ENCODE data around the gene KIF1B.

KIF1B gene

GRCh38 chr1:10378081-10378841 is 167.9 kb downstream of the KIF1B start:
- no peaks in the 10 kb centered on the region for H3K9me2 ChIP-seq (replicated peaks; ENCODE audit: insufficient read depth, low read length)
- DNase-seq: no peak
- no peak overlapping the region for H3K4me2 ChIP-seq (ENCODE audit: low read depth, low read length)
- H3K27ac ChIP-seq (ENCODE audit: low read length): no peak overlapping the region
- no peak overlapping the region for H3K9ac ChIP-seq (ENCODE audit: low read length)
- no peak overlapping the region for H2AFZ ChIP-seq (ENCODE audit: low read length)
- H3K79me2 ChIP-seq (ENCODE audit: low read length): no peaks in the 10 kb centered on the region
- no peaks in the 10 kb centered on the region for H3K4me1 ChIP-seq (ENCODE audit: low read length)
- TF ChIP-seq EZH2phosphoT487 (IDR thresholded peaks at IDR 0.05; ENCODE audit: low read length) (no peak), CTCF (IDR thresholded peaks at IDR 0.05; ENCODE audit: low read length) (no peak), EZH2 (optimal IDR thresholded peaks at IDR 0.05; ENCODE audit: low read depth, low read length) (no peak)
- H3K9me3 ChIP-seq (replicated peaks; ENCODE audit: insufficient read depth, low read length): no peaks in the 10 kb centered on the region
- no peaks in the 10 kb centered on the region for H3K36me3 ChIP-seq (replicated peaks; ENCODE audit: insufficient read depth, low read length)
- H4K20me1 ChIP-seq (ENCODE audit: insufficient read depth, low read length): no peaks in the 10 kb centered on the region
- H3K4me3 ChIP-seq (ENCODE audit: low read length): no peak overlapping the region
- no peaks in the 10 kb centered on the region for H3F3A ChIP-seq (ENCODE audit: insufficient read depth, low read length)
- no peaks in the 10 kb centered on the region for H3K27me3 ChIP-seq (replicated peaks; ENCODE audit: insufficient read depth, low read length)

DNA sequence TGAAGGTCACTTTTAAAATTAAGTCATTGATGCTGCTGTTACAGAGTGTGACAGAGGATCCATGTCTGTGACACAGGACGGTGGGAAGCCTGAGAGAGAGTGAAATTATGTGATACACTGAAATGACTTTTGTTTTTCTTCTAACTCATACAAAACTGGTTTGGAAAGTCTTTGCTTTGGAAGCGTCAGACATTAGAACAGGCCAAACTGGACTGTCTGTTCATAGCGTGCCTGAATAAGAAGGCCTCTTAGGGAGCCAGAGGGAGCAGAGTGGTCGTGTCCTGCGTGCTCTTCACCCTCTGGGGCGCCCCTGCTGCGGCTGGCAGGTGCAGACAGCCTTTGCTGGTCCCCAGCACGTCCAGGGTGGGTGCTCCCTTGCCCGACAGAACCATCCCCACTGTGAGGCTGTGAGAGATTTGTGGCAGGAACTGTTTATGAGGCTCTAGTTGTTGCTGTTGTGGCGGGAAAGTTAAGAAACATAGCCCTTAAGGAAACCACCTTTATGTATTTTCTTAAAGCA is 168.8 kb downstream of the KIF1B start:
- no peak for TF ChIP-seq CTCF (IDR thresholded peaks at IDR 0.05; ENCODE audit: low read length)
- no peak for TF ChIP-seq EZH2 (optimal IDR thresholded peaks at IDR 0.05; ENCODE audit: low read depth, low read length)
- no peak for TF ChIP-seq EZH2phosphoT487 (IDR thresholded peaks at IDR 0.05; ENCODE audit: low read length)
- H3K9me2 ChIP-seq (replicated peaks; ENCODE audit: insufficient read depth, low read length): no peaks in the 10 kb centered on the region
- DNase-seq: no peak
- no peak overlapping the region for H3K9ac ChIP-seq (ENCODE audit: low read length)
- no peaks in the 10 kb centered on the region for H3K36me3 ChIP-seq (replicated peaks; ENCODE audit: insufficient read depth, low read length)
- no peak overlapping the region for H3K4me3 ChIP-seq (ENCODE audit: low read length)
- H3K27ac ChIP-seq (ENCODE audit: low read length): no peak overlapping the region
- H4K20me1 ChIP-seq (ENCODE audit: insufficient read depth, low read length): no peaks in the 10 kb centered on the region
- H3K27me3 ChIP-seq (replicated peaks; ENCODE audit: insufficient read depth, low read length): no peaks in the 10 kb centered on the region
- H2AFZ ChIP-seq (ENCODE audit: low read length): no peak overlapping the region
- H3K9me3 ChIP-seq (replicated peaks; ENCODE audit: insufficient read depth, low read length): no peaks in the 10 kb centered on the region
- no peaks in the 10 kb centered on the region for H3K4me1 ChIP-seq (ENCODE audit: low read length)
- H3K79me2 ChIP-seq (ENCODE audit: low read length): no peaks in the 10 kb centered on the region
- no peak overlapping the region for H3K4me2 ChIP-seq (ENCODE audit: low read depth, low read length)
- no peaks in the 10 kb centered on the region for H3F3A ChIP-seq (ENCODE audit: insufficient read depth, low read length)

DNA sequence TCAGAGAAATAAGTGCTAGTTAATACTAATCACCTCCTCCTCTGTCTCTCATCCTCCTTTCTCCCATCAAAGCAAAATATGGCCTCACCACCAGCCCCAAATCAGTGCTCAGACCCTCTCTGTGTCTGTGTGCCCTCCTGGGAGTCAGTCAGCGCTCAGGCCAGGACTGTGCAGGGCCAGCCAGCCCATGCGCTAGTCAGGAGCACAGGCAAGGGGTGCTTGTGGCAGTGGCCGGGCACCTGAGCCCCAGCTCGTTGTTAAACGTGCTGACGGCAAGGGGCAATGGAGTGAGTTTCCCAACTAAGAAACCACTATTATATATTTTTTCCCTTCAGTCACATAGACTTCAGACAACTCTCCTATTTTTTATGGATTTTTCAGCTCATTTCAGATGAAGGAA is 169.3 kb downstream of the KIF1B start:
- H3K9ac ChIP-seq (ENCODE audit: low read length): no peak overlapping the region

More for the DNA sequence above, 169.3 kb downstream of the KIF1B start:
- Histone ChIP-seq H3K27me3 (replicated peaks; ENCODE audit: insufficient read depth, low read length) (no peaks in the 10 kb centered on the region), H4K20me1 (ENCODE audit: insufficient read depth, low read length) (no peaks in the 10 kb centered on the region), H3K4me2 (ENCODE audit: low read depth, low read length) (no peak overlapping the region), H3K27ac (ENCODE audit: low read length) (no peak overlapping the region), H3K9me2 (replicated peaks; ENCODE audit: insufficient read depth, low read length) (no peaks in the 10 kb centered on the region), H3K79me2 (ENCODE audit: low read length) (no peaks in the 10 kb centered on the region), H3K4me3 (ENCODE audit: low read length) (no peak overlapping the region), H3K4me1 (ENCODE audit: low read length) (no peaks in the 10 kb centered on the region), H2AFZ (ENCODE audit: low read length) (no peak overlapping the region), H3F3A (ENCODE audit: insufficient read depth, low read length) (no peaks in the 10 kb centered on the region), H3K36me3 (replicated peaks; ENCODE audit: insufficient read depth, low read length) (no peaks in the 10 kb centered on the region), H3K9me3 (replicated peaks; ENCODE audit: insufficient read depth, low read length) (no peaks in the 10 kb centered on the region)
- no peak for TF ChIP-seq EZH2 (optimal IDR thresholded peaks at IDR 0.05; ENCODE audit: low read depth, low read length)
- no peak for TF ChIP-seq CTCF (IDR thresholded peaks at IDR 0.05; ENCODE audit: low read length)
- DNase-seq: no peak

Measured in MM.1S (cell line).